ENCODE data around the gene NANOS1.

DNA sequence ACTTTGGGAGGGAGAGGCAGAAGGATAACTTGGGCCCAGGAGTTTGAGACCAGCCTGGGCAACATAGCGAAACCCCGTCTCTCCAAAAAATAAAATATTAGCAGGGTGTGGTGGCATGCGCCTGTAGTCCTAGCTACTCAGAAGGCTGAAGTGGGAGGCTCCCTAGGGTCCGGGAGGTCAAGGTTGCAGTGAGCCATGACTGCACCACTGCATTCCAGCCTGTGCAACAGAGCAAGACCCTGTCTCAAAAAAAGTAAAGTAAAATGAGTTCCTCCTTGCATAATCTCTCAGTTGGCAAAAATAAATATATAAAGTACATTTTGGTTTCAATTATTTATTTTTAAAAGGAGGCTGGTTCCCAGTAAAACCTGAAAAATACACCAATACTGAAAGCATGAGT is 11.8 kb downstream of the NANOS1 start:
- TF ChIP-seq GATA3 (IDR thresholded peaks at IDR 0.05; ENCODE audit: low read depth, low read length) = no peak
- TF ChIP-seq GATA2 (IDR thresholded peaks at IDR 0.05; ENCODE audit: low read depth, low read length) = no peak

Data from SH-SY5Y (cell line).